ENCODE measurements around the gene SNPH.

The SNPH gene

DNA sequence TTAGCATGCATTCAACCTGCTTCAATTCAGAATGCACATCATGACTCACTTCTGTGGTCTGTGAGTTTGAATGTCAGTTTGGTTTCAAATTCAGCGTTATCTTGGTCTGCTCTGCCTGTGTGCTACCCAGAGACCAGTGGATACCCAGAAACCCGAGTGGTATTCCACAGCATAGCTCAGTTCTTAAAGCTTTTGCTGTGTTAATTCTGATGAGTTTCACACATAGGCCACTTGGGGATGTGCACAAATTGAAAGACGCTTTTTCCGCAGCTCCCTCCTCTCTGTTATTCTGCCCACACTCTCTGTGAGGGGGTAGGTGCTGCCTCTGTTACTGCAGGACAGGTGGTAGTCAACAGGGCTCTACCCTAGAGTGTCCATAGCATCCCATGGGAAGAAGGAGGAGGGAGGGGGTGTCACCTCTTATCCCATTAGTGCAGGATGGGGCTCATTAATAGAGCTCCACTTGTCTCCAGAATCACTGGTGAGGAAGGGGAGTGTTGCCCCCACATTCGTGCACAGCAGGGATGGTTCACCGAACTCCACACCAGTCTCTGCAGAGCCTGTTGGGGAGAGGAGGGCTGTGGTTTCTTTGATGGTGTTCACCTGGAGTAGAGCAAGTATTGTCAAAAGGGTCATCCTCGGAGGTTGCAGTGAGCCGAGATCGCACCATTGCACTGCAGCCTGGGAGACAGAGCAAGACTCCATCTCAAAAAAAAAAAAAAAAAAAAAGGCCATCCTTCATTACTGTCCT is 92.0 kb downstream of the SNPH start:
- DNase-seq (ENCODE audit: low read depth, low spot score): no peak
- no peak overlapping the region for H3K4me3 ChIP-seq (ENCODE audit: low read length)

Data from Jurkat, Clone E6-1 (cell line).